Measurements from ENCODE around the gene CACNA1H. TPM values are rescaled to one million over a fixed set of nuclear protein-coding genes. Genes with fewer than 3 reads are reported as not detected.

The CACNA1H gene
- total and polyA plus RNA-seq, 2 experiments from 2014 or later = 9.1 TPM

- TF ChIP-seq EZH2 (IDR thresholded peaks at IDR 0.05; ENCODE audit: borderline replicate concordance) (no peak), EZH2phosphoT487 (IDR thresholded peaks at IDR 0.05; ENCODE audit: low read depth, severe bottlenecking, unreplicated experiment) (no peak)
- TF ChIP-seq, protein P1, sequence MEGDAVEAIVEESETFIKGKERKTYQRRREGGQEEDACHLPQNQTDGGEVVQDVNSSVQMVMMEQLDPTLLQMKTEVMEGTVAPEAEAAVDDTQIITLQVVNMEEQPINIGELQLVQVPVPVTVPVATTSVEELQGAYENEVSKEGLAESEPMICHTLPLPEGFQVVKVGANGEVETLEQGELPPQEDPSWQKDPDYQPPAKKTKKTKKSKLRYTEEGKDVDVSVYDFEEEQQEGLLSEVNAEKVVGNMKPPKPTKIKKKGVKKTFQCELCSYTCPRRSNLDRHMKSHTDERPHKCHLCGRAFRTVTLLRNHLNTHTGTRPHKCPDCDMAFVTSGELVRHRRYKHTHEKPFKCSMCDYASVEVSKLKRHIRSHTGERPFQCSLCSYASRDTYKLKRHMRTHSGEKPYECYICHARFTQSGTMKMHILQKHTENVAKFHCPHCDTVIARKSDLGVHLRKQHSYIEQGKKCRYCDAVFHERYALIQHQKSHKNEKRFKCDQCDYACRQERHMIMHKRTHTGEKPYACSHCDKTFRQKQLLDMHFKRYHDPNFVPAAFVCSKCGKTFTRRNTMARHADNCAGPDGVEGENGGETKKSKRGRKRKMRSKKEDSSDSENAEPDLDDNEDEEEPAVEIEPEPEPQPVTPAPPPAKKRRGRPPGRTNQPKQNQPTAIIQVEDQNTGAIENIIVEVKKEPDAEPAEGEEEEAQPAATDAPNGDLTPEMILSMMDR (IDR thresholded peaks at IDR 0.05; ENCODE audit: poor library complexity) = no peak
- no peak overlapping the region for H3K27ac ChIP-seq
- no peak for DNase-seq (ENCODE audit: low spot score)
- H3K9me2 ChIP-seq (replicated peaks; ENCODE audit: insufficient read depth) = no peaks in the 10 kb centered on the region
- H3K4me3 ChIP-seq = no peak overlapping the region
- WGBS (ENCODE audit: low lambda C conversion rate, missing lambda C conversion rate) = 89% methylated on average over 16 of the region's 16 CpGs
- no peaks in the 10 kb centered on the region for H3K36me3 ChIP-seq (replicated peaks; ENCODE audit: insufficient read depth, low read depth)
- no peaks in the 10 kb centered on the region for H3K27me3 ChIP-seq
- H3K79me2 ChIP-seq = no peaks in the 10 kb centered on the region
- H2AFZ ChIP-seq = no peak overlapping the region
- no peak overlapping the region for H3K4me2 ChIP-seq
- H4K20me1 ChIP-seq (ENCODE audit: insufficient read depth, poor library complexity, severe bottlenecking) = no peaks in the 10 kb centered on the region
- H3K4me1 ChIP-seq (ENCODE audit: insufficient read depth) = no peaks in the 10 kb centered on the region
- H3K9me3 ChIP-seq (ENCODE audit: low read depth) = no peaks in the 10 kb centered on the region
These were observed 6.5 kb upstream of the CACNA1H start for GRCh38 chr16:1146409-1146808.

- WGBS (ENCODE audit: low lambda C conversion rate, missing lambda C conversion rate) = 90% methylated on average over 5 of the region's 5 CpGs
- Histone ChIP-seq H3K4me2 (no peak overlapping the region), H3K9me3 (ENCODE audit: low read depth) (no peaks in the 10 kb centered on the region), H3K27ac (no peak overlapping the region), H3K4me1 (ENCODE audit: insufficient read depth) (peaks cover 2% of the 10 kb centered on the region), H2AFZ (no peak overlapping the region), H3K79me2 (no peaks in the 10 kb centered on the region), H4K20me1 (ENCODE audit: insufficient read depth, poor library complexity, severe bottlenecking) (no peaks in the 10 kb centered on the region), H3K36me3 (replicated peaks; ENCODE audit: insufficient read depth, low read depth) (no peaks in the 10 kb centered on the region), H3K27me3 (no peaks in the 10 kb centered on the region), H3K9me2 (replicated peaks; ENCODE audit: insufficient read depth) (no peaks in the 10 kb centered on the region), H3K4me3 (no peak overlapping the region)
- no peak for DNase-seq (ENCODE audit: low spot score)
- TF ChIP-seq EZH2 (IDR thresholded peaks at IDR 0.05; ENCODE audit: borderline replicate concordance) (no peak), EZH2phosphoT487 (IDR thresholded peaks at IDR 0.05; ENCODE audit: low read depth, severe bottlenecking, unreplicated experiment) (no peak)
- TF ChIP-seq, protein P1 (IDR thresholded peaks at IDR 0.05; ENCODE audit: poor library complexity) = no peak
These were observed 5.9 kb upstream of the CACNA1H start for GRCh38 chr16:1147027-1147426.

- H3K4me3 ChIP-seq = no peak overlapping the region
- H3K27ac ChIP-seq = no peak overlapping the region
- no peaks in the 10 kb centered on the region for H3K36me3 ChIP-seq (replicated peaks; ENCODE audit: insufficient read depth, low read depth)
- 91% methylated on average over 22 of the region's 22 CpGs for WGBS (ENCODE audit: low lambda C conversion rate, missing lambda C conversion rate)
- no peaks in the 10 kb centered on the region for H3K9me3 ChIP-seq (ENCODE audit: low read depth)
- H3K79me2 ChIP-seq = no peaks in the 10 kb centered on the region
- no peaks in the 10 kb centered on the region for H4K20me1 ChIP-seq (ENCODE audit: insufficient read depth, poor library complexity, severe bottlenecking)
- TF ChIP-seq EZH2phosphoT487 (IDR thresholded peaks at IDR 0.05; ENCODE audit: low read depth, severe bottlenecking, unreplicated experiment) (no peak), EZH2 (IDR thresholded peaks at IDR 0.05; ENCODE audit: borderline replicate concordance) (no peak)
- TF ChIP-seq, protein P1 (IDR thresholded peaks at IDR 0.05; ENCODE audit: poor library complexity) = no peak
- H3K4me2 ChIP-seq = no peak overlapping the region
- H3K9me2 ChIP-seq (replicated peaks; ENCODE audit: insufficient read depth) = no peaks in the 10 kb centered on the region
- peaks cover 1% of the 10 kb centered on the region for H3K27me3 ChIP-seq
- DNase-seq (ENCODE audit: low spot score) = no peak
- H3K4me1 ChIP-seq (ENCODE audit: insufficient read depth) = peaks cover 9% of the 10 kb centered on the region
- no peak overlapping the region for H2AFZ ChIP-seq
These were observed 3.7 kb upstream of the CACNA1H start for GRCh38 chr16:1149101-1149636.
